KMS-11 (cell line): Measurements from ENCODE around the gene MROH2A.

Experiments used
- H2AFZ ChIP-seq: fragments of 200-600 bp; sonication (generic); 2 replicates; pipeline ENCODE4 v1.6.1; 2016; ENCODE audit warnings: antibody characterized with exemption, mixed run types, low read depth
- H3K27ac ChIP-seq: fragments of 200-600 bp; sonication (generic); 2 replicates; pipeline ENCODE4 v1.6.1; 2016; ENCODE audit warnings: mild to moderate bottlenecking, mixed run types
- H3K27me3 ChIP-seq: fragments of 200-600 bp; sonication (generic); 2 replicates; pipeline ENCODE4 v1.6.1; 2017; ENCODE audit warnings: mild to moderate bottlenecking, low read depth, mixed run types, moderate library complexity; ENCODE audit not compliant: insufficient read depth
- H3K36me3 ChIP-seq: fragments of 200-600 bp; sonication (generic); 2 replicates; pipeline ENCODE4 v1.6.1; 2017; ENCODE audit warnings: mild to moderate bottlenecking, mixed run types; ENCODE audit not compliant: insufficient read depth
- H3K4me1 ChIP-seq: fragments of 200-600 bp; sonication (generic); 2 replicates; pipeline ENCODE4 v1.6.1; 2016; ENCODE audit warnings: mild to moderate bottlenecking, low read depth, mixed run types; ENCODE audit not compliant: poor library complexity, severe bottlenecking
- H3K4me2 ChIP-seq: fragments of 200-600 bp; sonication (generic); 2 replicates; pipeline ENCODE4 v1.7.0; 2016; ENCODE audit warnings: mild to moderate bottlenecking, mixed run types
- H3K4me3 ChIP-seq: fragments of 200-600 bp; sonication (generic); IDR thresholded peaks from 2 replicates; pipeline ENCODE4 v1.6.1; 2017; ENCODE audit warnings: low read depth, low read length, mixed read lengths; ENCODE audit not compliant: insufficient read depth
- H3K79me2 ChIP-seq: fragments of 200-600 bp; sonication (generic); 2 replicates; pipeline ENCODE4 v1.6.1; 2016; ENCODE audit warnings: low read depth, mixed run types; ENCODE audit not compliant: insufficient read depth
- H3K9ac ChIP-seq: fragments of 200-600 bp; sonication (generic); 2 replicates; pipeline ENCODE4 v1.6.1; 2016; ENCODE audit warnings: mild to moderate bottlenecking, mixed run types
- H4K20me1 ChIP-seq: fragments of 200-600 bp; sonication (generic); 2 replicates; pipeline ENCODE4 v1.6.1; 2016; ENCODE audit warnings: mild to moderate bottlenecking, mixed run types; ENCODE audit not compliant: insufficient read depth
- TF ChIP-seq, protein P1 (sequence below): fragments of 200-600 bp; sonication (generic); conservative IDR thresholded peaks from 2 replicates; pipeline ENCODE4 v1.6.1; 2017; ENCODE audit warnings: low read depth, mild to moderate bottlenecking, antibody characterized with exemption, low read length, moderate library complexity, mixed read lengths

MROH2A gene

DNA sequence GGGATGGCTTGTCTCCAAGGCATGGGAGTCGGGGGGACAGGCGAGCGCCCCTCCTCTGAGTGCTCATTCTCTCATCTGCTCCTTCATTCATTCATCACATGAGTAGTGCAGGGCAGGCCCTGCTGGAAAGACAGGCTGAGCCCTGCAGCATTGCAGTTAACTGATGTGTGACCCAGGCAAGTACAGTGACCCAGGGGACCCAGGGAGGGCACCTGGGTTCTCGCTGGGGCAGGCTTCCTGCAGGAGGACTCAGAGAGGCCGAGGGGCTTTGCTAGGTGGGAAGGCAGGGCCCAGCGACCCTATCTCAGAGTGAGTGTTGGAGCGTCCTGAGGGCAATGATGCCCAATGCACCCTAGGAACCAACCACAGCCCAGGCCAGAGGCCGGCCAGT lies 45.6 kb downstream of the MROH2A start:
- Histone ChIP-seq H3K4me2 (no peak overlapping the region), H3K36me3 (no peaks in the 10 kb centered on the region), H3K27ac (no peak overlapping the region), H3K27me3 (no peaks in the 10 kb centered on the region), H3K9ac (no peak overlapping the region), H4K20me1 (no peaks in the 10 kb centered on the region), H3K4me1 (no peaks in the 10 kb centered on the region), H2AFZ (no peak overlapping the region), H3K4me3 (no peak overlapping the region), H3K79me2 (no peaks in the 10 kb centered on the region)
- TF ChIP-seq, protein P1, sequence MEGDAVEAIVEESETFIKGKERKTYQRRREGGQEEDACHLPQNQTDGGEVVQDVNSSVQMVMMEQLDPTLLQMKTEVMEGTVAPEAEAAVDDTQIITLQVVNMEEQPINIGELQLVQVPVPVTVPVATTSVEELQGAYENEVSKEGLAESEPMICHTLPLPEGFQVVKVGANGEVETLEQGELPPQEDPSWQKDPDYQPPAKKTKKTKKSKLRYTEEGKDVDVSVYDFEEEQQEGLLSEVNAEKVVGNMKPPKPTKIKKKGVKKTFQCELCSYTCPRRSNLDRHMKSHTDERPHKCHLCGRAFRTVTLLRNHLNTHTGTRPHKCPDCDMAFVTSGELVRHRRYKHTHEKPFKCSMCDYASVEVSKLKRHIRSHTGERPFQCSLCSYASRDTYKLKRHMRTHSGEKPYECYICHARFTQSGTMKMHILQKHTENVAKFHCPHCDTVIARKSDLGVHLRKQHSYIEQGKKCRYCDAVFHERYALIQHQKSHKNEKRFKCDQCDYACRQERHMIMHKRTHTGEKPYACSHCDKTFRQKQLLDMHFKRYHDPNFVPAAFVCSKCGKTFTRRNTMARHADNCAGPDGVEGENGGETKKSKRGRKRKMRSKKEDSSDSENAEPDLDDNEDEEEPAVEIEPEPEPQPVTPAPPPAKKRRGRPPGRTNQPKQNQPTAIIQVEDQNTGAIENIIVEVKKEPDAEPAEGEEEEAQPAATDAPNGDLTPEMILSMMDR: no peak

DNA sequence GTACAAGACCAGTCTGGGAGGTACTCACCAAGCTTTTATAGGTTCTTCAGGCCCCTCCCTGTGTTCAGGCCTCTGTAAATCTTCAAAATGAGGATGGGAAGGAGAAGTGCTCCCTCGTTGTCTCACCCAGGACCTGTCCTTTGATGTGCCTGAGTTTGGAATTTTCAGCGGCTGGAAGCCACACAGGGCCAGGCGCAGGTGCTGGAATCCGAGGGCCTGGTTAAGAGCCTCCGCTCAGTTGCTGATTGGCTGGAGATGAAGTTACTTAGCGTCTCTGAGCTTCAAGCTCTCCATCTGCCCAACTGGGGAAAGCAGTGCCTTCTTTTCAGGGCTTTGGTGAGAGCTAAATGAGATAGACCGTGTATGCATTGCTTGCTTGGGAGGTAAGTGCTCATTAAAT lies 46.2 kb downstream of the MROH2A start:
- Histone ChIP-seq H4K20me1 (no peaks in the 10 kb centered on the region), H3K27ac (no peak overlapping the region), H3K4me3 (no peak overlapping the region), H3K4me1 (no peaks in the 10 kb centered on the region), H3K4me2 (no peak overlapping the region), H3K27me3 (no peaks in the 10 kb centered on the region), H3K79me2 (no peaks in the 10 kb centered on the region), H2AFZ (no peak overlapping the region), H3K9ac (no peak overlapping the region), H3K36me3 (no peaks in the 10 kb centered on the region)
- TF ChIP-seq, protein P1: no peak

DNA sequence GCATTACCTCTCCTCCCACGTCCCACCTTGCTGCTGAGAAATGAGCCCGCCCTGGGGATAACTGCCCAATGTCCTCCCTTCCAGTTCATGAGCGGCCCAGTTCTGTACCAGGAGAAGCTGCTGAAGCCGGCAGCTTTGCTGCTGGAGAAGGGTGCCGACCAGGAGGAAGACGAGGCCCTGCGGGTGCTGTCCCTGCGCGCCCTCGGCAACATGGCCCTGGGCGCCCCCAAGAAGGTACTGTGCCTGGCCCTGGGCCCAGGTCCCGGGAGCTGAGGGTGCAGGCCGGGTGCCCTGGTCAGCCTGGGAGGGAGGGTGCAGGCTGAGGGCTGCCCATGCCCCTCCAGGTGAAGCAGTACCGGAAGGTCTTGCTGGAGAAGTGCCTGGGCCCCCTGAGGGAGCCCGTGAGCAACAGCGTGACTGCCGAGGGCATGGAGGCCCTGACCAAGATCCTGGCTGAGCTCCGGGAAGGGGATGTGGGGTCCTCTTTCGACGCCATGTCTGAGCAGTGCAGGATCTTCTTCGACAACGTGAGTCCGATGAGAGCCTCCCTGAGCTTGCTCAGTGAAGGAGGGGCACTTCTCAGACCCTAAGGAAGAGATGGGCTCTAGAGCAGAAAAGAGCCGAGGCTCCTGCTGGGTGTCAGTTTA lies 50.5 kb downstream of the MROH2A start:
- Histone ChIP-seq H3K27me3 (no peaks in the 10 kb centered on the region), H3K4me1 (no peaks in the 10 kb centered on the region), H3K4me2 (no peak overlapping the region), H3K27ac (no peak overlapping the region), H4K20me1 (no peaks in the 10 kb centered on the region), H3K36me3 (no peaks in the 10 kb centered on the region), H2AFZ (no peak overlapping the region), H3K4me3 (no peak overlapping the region), H3K79me2 (no peaks in the 10 kb centered on the region), H3K9ac (no peak overlapping the region)
- TF ChIP-seq, protein P1: no peak

DNA sequence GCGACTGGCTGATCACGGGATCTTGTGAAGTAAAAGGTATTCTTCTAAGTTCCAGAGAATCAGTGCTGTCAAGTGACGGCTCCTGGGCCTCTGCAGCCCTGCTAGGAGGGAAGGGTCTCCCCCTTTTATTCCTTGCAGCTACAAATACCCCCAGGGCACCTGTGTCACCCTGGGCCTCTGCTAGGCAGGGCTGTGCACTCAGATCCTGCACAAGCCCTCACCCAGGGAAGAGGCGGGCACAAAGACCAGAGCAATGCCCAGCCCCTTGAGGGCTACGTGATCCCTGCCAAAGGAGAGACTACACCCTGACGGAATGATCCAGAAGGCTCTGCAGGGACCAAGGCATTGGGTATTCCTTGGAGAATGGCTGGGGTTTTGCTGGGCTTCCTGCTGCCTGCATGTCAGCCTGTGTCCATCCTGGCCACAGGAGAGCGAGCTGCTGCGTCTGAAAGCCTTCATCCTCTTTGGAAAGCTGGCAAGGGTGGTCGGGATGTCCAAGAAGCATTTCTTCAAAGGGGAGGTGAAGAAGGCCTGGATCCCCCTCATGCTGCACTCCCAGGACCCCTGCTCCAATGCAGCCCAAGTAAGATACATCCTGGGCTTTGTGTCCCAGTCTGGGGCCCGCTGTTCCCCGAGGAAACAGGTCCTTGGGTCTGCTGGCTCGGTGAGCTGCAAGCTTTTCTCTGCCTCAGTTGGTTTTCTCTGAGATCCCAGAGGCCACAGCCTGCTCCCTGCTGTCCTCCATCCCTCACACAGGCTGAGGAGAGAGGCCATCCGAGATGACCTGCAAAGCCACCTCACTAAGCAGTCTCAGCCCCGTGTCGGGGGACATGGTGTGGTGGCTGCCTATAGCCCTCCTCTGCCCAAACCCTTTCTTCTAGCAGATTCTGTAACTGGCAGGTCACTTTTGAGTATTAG lies 51.3 kb downstream of the MROH2A start:
- Histone ChIP-seq H3K4me1 (no peaks in the 10 kb centered on the region), H2AFZ (no peak overlapping the region), H3K27ac (no peak overlapping the region), H3K27me3 (no peaks in the 10 kb centered on the region), H3K36me3 (no peaks in the 10 kb centered on the region), H3K4me2 (no peak overlapping the region), H3K4me3 (no peak overlapping the region), H4K20me1 (no peaks in the 10 kb centered on the region), H3K79me2 (no peaks in the 10 kb centered on the region), H3K9ac (no peak overlapping the region)
- TF ChIP-seq, protein P1: no peak
